NCI-H2196 (cell line): Measurements from ENCODE around the gene HPN.
"Not testable (repeated sequence)": the region's sequence is repeated elsewhere in the genome, so short reads cannot be mapped to it uniquely, and the experiment has no call there.

Experiments
- DNase-seq: peaks from one replicate; lab custom pipeline; 2025; ENCODE audit not compliant: unreplicated experiment; lab: John Stamatoyannopoulos, UW

The HPN gene

GRCh38 chr19:35008891-35009341 lies 32.6 kb upstream of the HPN start:
- DNase-seq, result no peak

GRCh38 chr19:35009424-35010415 lies 31.8 kb upstream of the HPN start:
- no peak for DNase-seq

GRCh38 chr19:35011091-35011689 lies 30.3 kb upstream of the HPN start:
- DNase-seq, result no peak

GRCh38 chr19:35011737-35012682 lies 29.5 kb upstream of the HPN start:
- DNase-seq, result no peak

GRCh38 chr19:35013041-35013819 lies 28.3 kb upstream of the HPN start:
- peak; percentile 70 for DNase-seq

GRCh38 chr19:35013820-35014754 lies 27.4 kb upstream of the HPN start:
- DNase-seq, result no peak

GRCh38 chr19:35014774-35015173 lies 26.7 kb upstream of the HPN start:
- DNase-seq, result not testable (repeated sequence)

GRCh38 chr19:35015270-35015953 lies 26.1 kb upstream of the HPN start:
- DNase-seq, result no peak

GRCh38 chr19:35015954-35016351 lies 25.6 kb upstream of the HPN start:
- DNase-seq, result no peak

- DNase-seq, result no peak
These were observed 24.0 kb upstream of the HPN start for GRCh38 chr19:35017507-35017906.

GRCh38 chr19:35018379-35018778 lies 23.1 kb upstream of the HPN start:
- no peak for DNase-seq

GRCh38 chr19:35019144-35019543 lies 22.4 kb upstream of the HPN start:
- no peak for DNase-seq

- no peak for DNase-seq
These were observed 20.5 kb upstream of the HPN start for GRCh38 chr19:35021016-35021415.

- DNase-seq, result no peak
These were observed 19.9 kb upstream of the HPN start for GRCh38 chr19:35021596-35021995.

- DNase-seq, result no peak
These were observed 19.1 kb upstream of the HPN start for GRCh38 chr19:35022460-35022859.

- DNase-seq, result no peak
These were observed 18.1 kb upstream of the HPN start for GRCh38 chr19:35023428-35023827.

- DNase-seq, result no peak
These were observed 17.4 kb upstream of the HPN start for GRCh38 chr19:35024095-35024494.

GRCh38 chr19:35025969-35026368 lies 15.6 kb upstream of the HPN start:
- DNase-seq, result no peak

GRCh38 chr19:35026418-35026817 lies 15.1 kb upstream of the HPN start:
- DNase-seq, result no peak
